ENCODE measurements around the gene DMC1. TPM values are rescaled to one million over a fixed set of nuclear protein-coding genes. Genes with fewer than 3 reads are reported as not detected.

Gene DMC1
- total and polyA plus RNA-seq, 9 of the 15 experiments (the other 6 are each of a cell fraction or from before 2014, with no cell fraction given) = 5.5 to 55.5 (median 9.8) TPM

- Histone ChIP-seq H3K79me2 (ENCODE audit: control insufficient read depth, insufficient read depth, low read length) (no peaks in the 10 kb centered on the region), H2AFZ (ENCODE audit: low read depth, low read length) (no peak overlapping the region), H3K4me3 (no peak overlapping the region), H3K9ac (ENCODE audit: insufficient read depth in 1 of 2, low read depth in 2 of 2, low read length in 2 of 2) (no peak overlapping the region), H3K4me1 (replicated peaks in 1 of 2; ENCODE audit: control insufficient read depth in 2 of 2, insufficient read depth in 2 of 2, low read length in 2 of 2) (no peaks in the 10 kb centered on the region; a peak in 1 of 5 replicates), H3K9me3 (replicated peaks; ENCODE audit: control insufficient read depth, insufficient read depth, low read depth, low read length) (peaks cover 1% of the 10 kb centered on the region; the same call in 1 of the 2 replicates), H3K36me3 (ENCODE audit: control insufficient read depth, insufficient read depth, low read length) (no peaks in the 10 kb centered on the region), H3K27ac (ENCODE audit: extremely low read depth, low read depth, low read length) (no peak overlapping the region), H3K27me3 (ENCODE audit: control insufficient read depth in 2 of 2, insufficient read depth in 2 of 2, low read length in 2 of 2) (no peaks in the 10 kb centered on the region), H3K4me2 (ENCODE audit: insufficient read depth, low read length) (no peak overlapping the region), H4K20me1 (replicated peaks; ENCODE audit: control insufficient read depth, insufficient read depth, low read length) (no peaks in the 10 kb centered on the region), H3K9me1 (ENCODE audit: control insufficient read depth, insufficient read depth, low read length) (no peaks in the 10 kb centered on the region)
- WGBS (ENCODE audit: insufficient coverage, low coverage, missing lambda C conversion rate) = 21% methylated on average over 4 of the region's 4 CpGs
- FAIRE-seq = no peak
- in situ Hi-C loops (cut with MboI) = no loop called here
- no TSS peak for BruUV-seq (replicated peaks)
- no peak for DNase-seq (ENCODE audit: extremely low read depth in 1 of 4, low spot score in 3 of 4)
- POLR2A ChIA-PET = interaction anchor here (1.1 kb wide), 1 partner anchor 21 kb away, joined by 3 read pairs; no protein-coding TSS in a partner anchor
- TF ChIP-seq MEF2A (IDR thresholded peaks at IDR 0.05; ENCODE audit: control insufficient read depth, low read depth, low read length) (peak; percentile 37; the same call in 1 of the 2 replicates), BCLAF1 (IDR thresholded peaks at IDR 0.05; ENCODE audit: borderline replicate concordance in 1 of 2, control insufficient read depth in 1 of 2, low read depth in 2 of 2, low read length in 1 of 2) (no peak), ATF3 (IDR thresholded peaks at IDR 0.05) (peak; percentile 66), ATF3 (CRISPR knock-in tag; conservative IDR thresholded peaks at IDR 0.05) (no peak)
- CTCF ChIA-PET (ENCODE audit: low intra/inter-chr PET ratio) = no interaction called here
- intact Hi-C loops (cut with micrococcal nuclease) = no loop called here
- no peak for ATAC-seq
These were observed 44.5 kb upstream of the DMC1 start for GRCh38 chr22:38614332-38615063.

Measured in K562 (cell line).